ENCODE measurements around the gene SGMS1.
"Not testable (repeated sequence)": the region's sequence is repeated elsewhere in the genome, so short reads cannot be mapped to it uniquely, and the experiment has no call there.

The SGMS1 gene

GRCh38 chr10:50425215-50425614, 198.5 kb downstream of the SGMS1 start:
- H3K9me3 ChIP-seq (replicated peaks in 1 of 2; ENCODE audit: control insufficient read depth in 2 of 2, insufficient read depth in 1 of 2, low read depth in 1 of 2, low read length in 2 of 2); H2BK120ac ChIP-seq (ENCODE audit: low read depth, low read length); H3K18ac ChIP-seq (ENCODE audit: low read length); H3K9ac ChIP-seq (ENCODE audit: low read depth, low read length, poor library complexity); H3K79me1 ChIP-seq (ENCODE audit: low read depth, low read length); H3K27me3 ChIP-seq (ENCODE audit: control insufficient read depth in 3 of 3, insufficient read depth in 3 of 3, low read depth in 1 of 3, low read length in 3 of 3); H2BK12ac ChIP-seq (ENCODE audit: low read length); H2BK15ac ChIP-seq (ENCODE audit: low read length); H3K4ac ChIP-seq (ENCODE audit: low read length); H2AK5ac ChIP-seq (ENCODE audit: low read depth, low read length); H2BK5ac ChIP-seq (ENCODE audit: low read length); H3K23ac ChIP-seq (ENCODE audit: low read depth, low read length, poor library complexity); H3K36me3 ChIP-seq (replicated peaks in 1 of 2; ENCODE audit: control insufficient read depth in 2 of 2, insufficient read depth in 2 of 2, low read length in 2 of 2); H3K4me3 ChIP-seq (ENCODE audit: low read length in 2 of 2); H3K4me1 ChIP-seq (ENCODE audit: control insufficient read depth in 2 of 2, insufficient read depth in 1 of 2, low read depth in 1 of 2, low read length in 2 of 2); H3K27ac ChIP-seq (replicated peaks; ENCODE audit: low read length); H2AFZ ChIP-seq (ENCODE audit: low read length); H4K91ac ChIP-seq (ENCODE audit: low read depth, low read length, poor library complexity); DNase-seq (ENCODE audit: low spot score); H3K4me2 ChIP-seq (ENCODE audit: insufficient read depth, low read length, poor library complexity, severe bottlenecking); H4K8ac ChIP-seq (ENCODE audit: low read depth, low read length); H3K14ac ChIP-seq (ENCODE audit: low read length): not testable (repeated sequence)
- WGBS, 2 donors (ENCODE audit: extremely low coverage in 2 of 2, insufficient read length in 2 of 2, insufficient replicate concordance in 1 of 2), result no CpG with 5 or more reads among the region's 1 CpG

- H3K4me1 ChIP-seq (ENCODE audit: control insufficient read depth in 2 of 2, insufficient read depth in 1 of 2, low read depth in 1 of 2, low read length in 2 of 2), result no peaks in the 10 kb centered on the region
- no peak overlapping the region for H3K4me2 ChIP-seq (ENCODE audit: insufficient read depth, low read length, poor library complexity, severe bottlenecking)
- WGBS, 2 donors (ENCODE audit: extremely low coverage in 2 of 2, insufficient read length in 2 of 2, insufficient replicate concordance in 1 of 2), result no CpG with 5 or more reads among the region's 3 CpGs
- no peak overlapping the region for H3K4me3 ChIP-seq (ENCODE audit: low read length in 2 of 2)
- H3K9me3 ChIP-seq (replicated peaks in 1 of 2; ENCODE audit: control insufficient read depth in 2 of 2, insufficient read depth in 1 of 2, low read depth in 1 of 2, low read length in 2 of 2), result no peaks in the 10 kb centered on the region
- no peak for DNase-seq (ENCODE audit: low spot score)
- H2AK5ac ChIP-seq (ENCODE audit: low read depth, low read length), result no peak overlapping the region
- H2BK120ac ChIP-seq (ENCODE audit: low read depth, low read length), result no peak overlapping the region
- no peak overlapping the region for H3K4ac ChIP-seq (ENCODE audit: low read length)
- peaks cover 0 to 3% (median 0%) of the 10 kb centered on the region in 3 experiments for H3K27me3 ChIP-seq (ENCODE audit: control insufficient read depth in 3 of 3, insufficient read depth in 3 of 3, low read depth in 1 of 3, low read length in 3 of 3)
- H3K27ac ChIP-seq (replicated peaks; ENCODE audit: low read length), result no peak overlapping the region
- H2BK12ac ChIP-seq (ENCODE audit: low read length), result no peak overlapping the region
- no peak overlapping the region for H2BK15ac ChIP-seq (ENCODE audit: low read length)
- no peak overlapping the region for H3K9ac ChIP-seq (ENCODE audit: low read depth, low read length, poor library complexity)
- no peak overlapping the region for H4K8ac ChIP-seq (ENCODE audit: low read depth, low read length)
- no peak overlapping the region for H2BK5ac ChIP-seq (ENCODE audit: low read length)
- no peak overlapping the region for H3K14ac ChIP-seq (ENCODE audit: low read length)
- no peaks in the 10 kb centered on the region for H3K79me1 ChIP-seq (ENCODE audit: low read depth, low read length)
- no peak overlapping the region for H2AFZ ChIP-seq (ENCODE audit: low read length)
- no peak overlapping the region for H4K91ac ChIP-seq (ENCODE audit: low read depth, low read length, poor library complexity)
- H3K36me3 ChIP-seq (replicated peaks in 1 of 2; ENCODE audit: control insufficient read depth in 2 of 2, insufficient read depth in 2 of 2, low read length in 2 of 2), result no peaks in the 10 kb centered on the region
- H3K23ac ChIP-seq (ENCODE audit: low read depth, low read length, poor library complexity), result no peak overlapping the region
- no peak overlapping the region for H3K18ac ChIP-seq (ENCODE audit: low read length)
These were observed 200.3 kb downstream of the SGMS1 start for GRCh38 chr10:50423448-50423847.

GRCh38 chr10:50422259-50422658, 201.5 kb downstream of the SGMS1 start:
- H4K91ac ChIP-seq (ENCODE audit: low read depth, low read length, poor library complexity), result no peak overlapping the region
- no peak overlapping the region for H2BK15ac ChIP-seq (ENCODE audit: low read length)
- no peaks in the 10 kb centered on the region for H3K4me1 ChIP-seq (ENCODE audit: control insufficient read depth in 2 of 2, insufficient read depth in 1 of 2, low read depth in 1 of 2, low read length in 2 of 2)
- no peak for DNase-seq (ENCODE audit: low spot score)
- H2BK12ac ChIP-seq (ENCODE audit: low read length), result no peak overlapping the region
- H3K23ac ChIP-seq (ENCODE audit: low read depth, low read length, poor library complexity), result no peak overlapping the region
- H2AFZ ChIP-seq (ENCODE audit: low read length), result no peak overlapping the region
- no peaks in the 10 kb centered on the region for H3K36me3 ChIP-seq (replicated peaks in 1 of 2; ENCODE audit: control insufficient read depth in 2 of 2, insufficient read depth in 2 of 2, low read length in 2 of 2)
- peaks cover 0 to 10% (median 0%) of the 10 kb centered on the region in 3 experiments for H3K27me3 ChIP-seq (ENCODE audit: control insufficient read depth in 3 of 3, insufficient read depth in 3 of 3, low read depth in 1 of 3, low read length in 3 of 3)
- H2AK5ac ChIP-seq (ENCODE audit: low read depth, low read length), result no peak overlapping the region
- no CpG with 5 or more reads among the region's 4 CpGs for WGBS, 2 donors (ENCODE audit: extremely low coverage in 2 of 2, insufficient read length in 2 of 2, insufficient replicate concordance in 1 of 2)
- H3K18ac ChIP-seq (ENCODE audit: low read length), result no peak overlapping the region
- H3K14ac ChIP-seq (ENCODE audit: low read length), result no peak overlapping the region
- no peak overlapping the region for H3K4ac ChIP-seq (ENCODE audit: low read length)
- H2BK5ac ChIP-seq (ENCODE audit: low read length), result no peak overlapping the region
- no peaks in the 10 kb centered on the region for H3K9me3 ChIP-seq (replicated peaks in 1 of 2; ENCODE audit: control insufficient read depth in 2 of 2, insufficient read depth in 1 of 2, low read depth in 1 of 2, low read length in 2 of 2)
- H3K79me1 ChIP-seq (ENCODE audit: low read depth, low read length), result no peaks in the 10 kb centered on the region
- no peak overlapping the region for H3K4me3 ChIP-seq (ENCODE audit: low read length in 2 of 2)
- no peak overlapping the region for H3K27ac ChIP-seq (replicated peaks; ENCODE audit: low read length)
- H4K8ac ChIP-seq (ENCODE audit: low read depth, low read length), result no peak overlapping the region
- H3K4me2 ChIP-seq (ENCODE audit: insufficient read depth, low read length, poor library complexity, severe bottlenecking), result no peak overlapping the region
- H3K9ac ChIP-seq (ENCODE audit: low read depth, low read length, poor library complexity), result no peak overlapping the region
- no peak overlapping the region for H2BK120ac ChIP-seq (ENCODE audit: low read depth, low read length)

DNA sequence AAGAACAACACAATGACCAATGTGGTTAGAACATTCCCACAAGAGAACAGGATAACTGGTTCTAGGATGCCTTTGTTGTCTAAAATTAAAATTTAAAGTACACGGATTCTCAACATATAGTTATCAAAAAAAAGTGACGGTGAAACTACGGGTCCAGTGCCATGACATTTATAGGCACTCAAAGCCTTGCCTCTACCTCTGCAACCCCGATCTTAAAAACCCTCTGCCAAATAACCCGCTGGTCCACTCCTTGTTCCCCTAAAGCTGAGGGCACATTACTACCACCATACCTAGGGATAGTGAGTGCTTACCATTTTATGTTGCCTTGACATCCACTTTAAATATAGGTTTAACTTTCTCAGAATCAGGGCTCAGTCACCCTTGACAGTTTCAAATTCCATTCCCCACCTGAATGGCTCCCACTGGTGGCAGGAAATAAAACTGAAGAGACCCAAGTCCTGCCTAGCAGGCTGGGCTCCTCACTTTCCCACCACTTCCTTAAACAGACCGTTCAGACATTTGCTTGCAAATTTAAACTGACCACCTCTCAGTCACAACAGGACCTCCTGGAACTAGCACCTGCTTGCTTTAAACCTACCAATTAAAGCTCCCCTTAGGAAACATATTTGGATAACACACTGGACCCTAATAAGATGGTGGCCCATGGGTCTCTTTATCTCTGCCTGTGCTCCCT, 202.6 kb downstream of the SGMS1 start:
- no CpG with 5 or more reads among the region's 6 CpGs for WGBS, 2 donors (ENCODE audit: extremely low coverage in 2 of 2, insufficient read length in 2 of 2, insufficient replicate concordance in 1 of 2)
- Histone ChIP-seq H2BK120ac (ENCODE audit: low read depth, low read length) (no peak overlapping the region), H4K91ac (ENCODE audit: low read depth, low read length, poor library complexity) (no peak overlapping the region), H3K4me2 (ENCODE audit: insufficient read depth, low read length, poor library complexity, severe bottlenecking) (no peak overlapping the region), H2BK15ac (ENCODE audit: low read length) (no peak overlapping the region), H2BK5ac (ENCODE audit: low read length) (no peak overlapping the region), H3K18ac (ENCODE audit: low read length) (no peak overlapping the region), H4K8ac (ENCODE audit: low read depth, low read length) (no peak overlapping the region), H3K14ac (ENCODE audit: low read length) (no peak overlapping the region), H2AK5ac (ENCODE audit: low read depth, low read length) (no peak overlapping the region), H3K4me1 (ENCODE audit: control insufficient read depth in 2 of 2, insufficient read depth in 1 of 2, low read depth in 1 of 2, low read length in 2 of 2) (no peaks in the 10 kb centered on the region), H3K27ac (replicated peaks; ENCODE audit: low read length) (no peak overlapping the region), H3K27me3 (ENCODE audit: control insufficient read depth in 3 of 3, insufficient read depth in 3 of 3, low read depth in 1 of 3, low read length in 3 of 3) (peaks cover 0 to 10% (median 0%) of the 10 kb centered on the region in 3 experiments), H3K9me3 (replicated peaks in 1 of 2; ENCODE audit: control insufficient read depth in 2 of 2, insufficient read depth in 1 of 2, low read depth in 1 of 2, low read length in 2 of 2) (no peaks in the 10 kb centered on the region), H2AFZ (ENCODE audit: low read length) (no peak overlapping the region), H2BK12ac (ENCODE audit: low read length) (no peak overlapping the region), H3K36me3 (replicated peaks in 1 of 2; ENCODE audit: control insufficient read depth in 2 of 2, insufficient read depth in 2 of 2, low read length in 2 of 2) (no peaks in the 10 kb centered on the region), H3K9ac (ENCODE audit: low read depth, low read length, poor library complexity) (no peak overlapping the region), H3K4me3 (ENCODE audit: low read length in 2 of 2) (no peak overlapping the region), H3K79me1 (ENCODE audit: low read depth, low read length) (no peaks in the 10 kb centered on the region), H3K23ac (ENCODE audit: low read depth, low read length, poor library complexity) (no peak overlapping the region), H3K4ac (ENCODE audit: low read length) (no peak overlapping the region)
- DNase-seq (ENCODE audit: low spot score), result no peak
